Type B pancreatic cell (in vitro differentiated cells): Measurements from ENCODE around the gene EML3. TPM values are rescaled to one million over a fixed set of nuclear protein-coding genes. Genes with fewer than 3 reads are reported as not detected.

Experiments
- DNase-seq: peaks from one replicate; pipeline ENCODE4 v3.0.0; 2021; ENCODE audit warnings: mixed read lengths; ENCODE audit not compliant: unreplicated experiment; ENCODE audit errors: extremely low spot score
- H3K27ac Mint-ChIP-seq: 2 replicates; pipeline ENCODE4 v1.8.0; 2021; ENCODE audit warnings: mild to moderate bottlenecking, mixed read lengths
- H3K27me3 Mint-ChIP-seq: 2 replicates; pipeline ENCODE4 v1.8.0; 2021; ENCODE audit warnings: mixed read lengths
- H3K36me3 Mint-ChIP-seq: 2 replicates; pipeline ENCODE4 v1.8.0; 2021; ENCODE audit warnings: mixed read lengths
- H3K4me1 Mint-ChIP-seq: one replicate; pipeline ENCODE4 v1.8.0; 2021; ENCODE audit warnings: mixed read lengths; ENCODE audit not compliant: unreplicated experiment
- H3K4me3 Mint-ChIP-seq: 2 replicates; pipeline ENCODE4 v1.8.0; 2021; ENCODE audit warnings: mild to moderate bottlenecking, mixed read lengths
- H3K9me3 Mint-ChIP-seq: 2 replicates; pipeline ENCODE4 v1.8.0; 2021; ENCODE audit warnings: mixed read lengths
- CTCF ChIP-seq: fragments of 200-600 bp; sonication (generic); conservative IDR thresholded peaks from 2 replicates; pipeline ENCODE4 v1.5.0; 2021; ENCODE audit warnings: antibody characterized with exemption, mild to moderate bottlenecking
- total RNA-seq: library from RNA; stranded (reverse); gene quantifications from 2 replicates; pipeline ENCODE4 v1.2.1, GENCODE V29; 2021; ENCODE audit warnings: low replicate concordance

Gene EML3
- total RNA-seq, 1 donor from 2014 or later = 46.0 TPM

GRCh38 chr11:62579252-62579651, 33.3 kb downstream of the EML3 start:
- Mint-ChIP-seq H3K4me1 (peaks cover 10% of the 10 kb centered on the region), H3K36me3 (peaks cover 9% of the 10 kb centered on the region), H3K4me3 (no peak overlapping the region), H3K9me3 (no peaks in the 10 kb centered on the region), H3K27me3 (no peaks in the 10 kb centered on the region), H3K27ac (no peak overlapping the region)
- no peak for TF ChIP-seq CTCF
- no peak for DNase-seq

DNA sequence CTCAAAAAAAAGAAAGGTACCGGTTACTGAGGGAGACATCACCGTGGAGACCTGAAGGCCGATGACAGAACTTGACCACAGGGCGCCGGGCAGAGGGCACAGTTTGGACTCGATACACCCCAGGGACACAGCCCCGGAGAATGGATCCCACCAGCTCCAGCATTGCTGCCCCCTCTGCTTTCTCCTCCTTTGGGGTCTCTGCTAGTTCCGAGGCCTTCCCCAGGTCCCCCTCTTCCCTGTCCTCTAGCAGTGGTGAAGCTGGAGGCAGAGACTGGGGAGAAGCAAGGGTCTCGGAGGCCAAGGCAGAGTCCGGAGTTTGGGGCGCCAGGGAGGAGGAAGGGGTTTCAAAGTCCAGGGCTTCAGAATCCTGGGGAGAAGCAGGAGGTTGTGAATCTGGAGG, 34.0 kb downstream of the EML3 start:
- Mint-ChIP-seq H3K27ac (no peak overlapping the region), H3K9me3 (no peaks in the 10 kb centered on the region), H3K36me3 (peaks cover 6% of the 10 kb centered on the region), H3K4me3 (no peak overlapping the region), H3K27me3 (no peaks in the 10 kb centered on the region), H3K4me1 (peaks cover 10% of the 10 kb centered on the region)
- TF ChIP-seq CTCF = no peak
- DNase-seq = no peak

GRCh38 chr11:62577046-62577714, 35.4 kb downstream of the EML3 start:
- Mint-ChIP-seq H3K4me3 (no peak overlapping the region), H3K9me3 (no peaks in the 10 kb centered on the region), H3K36me3 (peaks cover 15% of the 10 kb centered on the region), H3K27me3 (no peaks in the 10 kb centered on the region), H3K4me1 (peaks cover 20% of the 10 kb centered on the region), H3K27ac (no peak overlapping the region)
- no peak for DNase-seq
- TF ChIP-seq CTCF = no peak

DNA sequence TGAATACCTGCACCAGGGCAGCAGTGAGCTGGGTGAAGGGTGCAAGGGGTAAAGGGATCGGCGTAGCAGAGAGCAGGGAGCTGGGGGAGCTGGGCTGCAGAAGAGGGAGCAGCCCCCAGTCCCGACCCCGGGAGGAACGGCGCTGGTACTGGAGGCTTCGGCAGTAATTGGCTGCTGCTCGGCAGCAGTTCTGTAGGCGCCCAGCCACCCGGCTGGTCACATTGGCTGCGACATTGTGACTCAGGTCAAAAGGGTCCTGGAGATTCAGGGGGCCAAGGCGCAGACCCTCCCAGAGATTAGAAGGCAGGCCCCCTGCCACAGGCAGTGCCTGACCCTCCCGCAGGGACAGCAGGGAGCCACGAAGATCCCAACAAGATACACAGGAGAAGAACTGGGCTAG, 36.7 kb downstream of the EML3 start:
- no peaks in the 10 kb centered on the region for H3K27me3 Mint-ChIP-seq
- peak overlapping the region; percentile 98 for H3K4me3 Mint-ChIP-seq
- H3K36me3 Mint-ChIP-seq = peaks cover 28% of the 10 kb centered on the region
- peak overlapping the region; percentile 74 for H3K27ac Mint-ChIP-seq
- H3K4me1 Mint-ChIP-seq = peaks cover 28% of the 10 kb centered on the region
- TF ChIP-seq CTCF = no peak
- DNase-seq = no peak
- no peaks in the 10 kb centered on the region for H3K9me3 Mint-ChIP-seq

DNA sequence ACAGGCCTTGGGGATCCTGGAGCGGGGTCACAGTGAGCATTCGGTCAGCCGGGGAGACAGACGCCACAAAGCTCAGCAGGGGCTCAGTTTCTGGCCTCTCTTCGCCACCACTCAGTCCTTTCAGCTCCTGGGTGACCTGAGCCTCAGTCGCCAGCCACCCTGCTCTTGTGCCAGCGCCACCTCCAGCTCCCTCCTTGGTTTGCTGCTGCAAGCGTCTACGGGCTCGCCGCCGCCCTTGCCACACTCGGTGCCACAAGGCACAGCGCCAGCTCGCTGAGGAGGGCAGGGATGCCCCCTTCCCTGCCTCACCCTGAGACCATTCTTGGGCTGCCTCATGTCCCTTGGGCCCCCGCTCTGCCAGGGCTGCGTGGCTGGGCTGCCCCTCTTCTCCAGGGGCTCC, 37.4 kb downstream of the EML3 start:
- DNase-seq = no peak
- no peaks in the 10 kb centered on the region for H3K9me3 Mint-ChIP-seq
- peaks cover 31% of the 10 kb centered on the region for H3K4me1 Mint-ChIP-seq
- no peaks in the 10 kb centered on the region for H3K27me3 Mint-ChIP-seq
- no peak for TF ChIP-seq CTCF
- peak overlapping the region; percentile 99 for H3K27ac Mint-ChIP-seq
- peak overlapping the region; percentile 98 for H3K4me3 Mint-ChIP-seq
- peaks cover 32% of the 10 kb centered on the region for H3K36me3 Mint-ChIP-seq
